B cell (primary cell): Measurements from ENCODE around the gene ADAMTS17. TPM values are rescaled to one million over a fixed set of nuclear protein-coding genes. Genes with fewer than 3 reads are reported as not detected.

Experiments used
- ATAC-seq: fragments of 200-7000 bp; cut with Tn5 transposase; one replicate; pipeline ENCODE4 v1.10.0; 2021; ENCODE audit warnings: low read depth, mild to moderate bottlenecking, moderate number of reproducible peaks, moderate library complexity
- CTCF ChIA-PET: fragments of 350-600 bp; sonication (Branson Sonifier 250); formaldehyde crosslinking; loops from one replicate; lab custom pipeline; 2021; ENCODE audit warnings: antibody characterized with exemption, inconsistent platforms; lab: Charles Lee
- POLR2A ChIA-PET: fragments of 350-600 bp; sonication (Branson Sonifier 250); formaldehyde crosslinking; loops from one replicate; lab custom pipeline; 2021; ENCODE audit warnings: antibody characterized with exemption; lab: Charles Lee
- DNase-seq: peaks from one replicate; pipeline ENCODE4 v3.0.0; 2013
- H2AFZ ChIP-seq: 2 replicates; pipeline ENCODE4 v1.6.1; 2012; ENCODE audit warnings: mild to moderate bottlenecking, low read depth, low read length; ENCODE audit not compliant: insufficient read depth, poor library complexity, severe bottlenecking
- H3K27ac ChIP-seq, 2 donors: 1 replicate in 1 of 2; 2 replicates in 1 of 2; pipeline ENCODE4 v1.5.1; 2012 to 2013; ENCODE audit warnings: low read length in 2 of 2, mild to moderate bottlenecking in 2 of 2, moderate library complexity in 1 of 2
- H3K27me3 ChIP-seq, 4 experiments: fragments of 200-600 bp in 1 of 4; sonication (generic) in 1 of 4; replicated peaks in 1 of 4; 1 replicate in 2 of 4; 2 replicates in 2 of 4; pipeline versions ENCODE4 v1.6.1 to v1.7.0; 2013 to 2016; ENCODE audit warnings: low read length in 3 of 4, mild to moderate bottlenecking in 2 of 4, mixed read lengths in 1 of 4, moderate library complexity in 1 of 4; ENCODE audit not compliant: insufficient read depth in 4 of 4, control insufficient read depth in 3 of 4; ENCODE audit errors: control extremely low read depth in 1 of 4
- H3K36me3 ChIP-seq, 2 experiments: replicated peaks in 1 of 2; 1 replicate in 1 of 2; 2 replicates in 1 of 2; pipeline versions ENCODE4 v1.6.1 to v1.7.1; 2013; ENCODE audit warnings: low read length in 1 of 2; ENCODE audit not compliant: insufficient read depth in 2 of 2, control insufficient read depth in 1 of 2; ENCODE audit errors: control extremely low read depth in 1 of 2, extremely low read depth in 1 of 2
- H3K4me1 ChIP-seq, 2 donors: fragments of 200-600 bp in 1 of 2; sonication (generic) in 1 of 2; 1 replicate in 1 of 2; 2 replicates in 1 of 2; pipeline versions ENCODE4 v1.5.1 to v1.6.1; 2013 to 2017; ENCODE audit warnings: low read length in 2 of 2; ENCODE audit not compliant: control insufficient read depth in 2 of 2, insufficient read depth in 2 of 2
- H3K4me2 ChIP-seq: replicated peaks from 2 replicates; pipeline ENCODE3; 2012; ENCODE audit warnings: mild to moderate bottlenecking, low read depth, low read length; ENCODE audit not compliant: poor library complexity, severe bottlenecking
- H3K4me3 ChIP-seq, 5 experiments: fragments of 200-600 bp in 1 of 5; sonication (generic) in 1 of 5; 1 replicate in 3 of 5; 2 replicates in 2 of 5; pipeline versions ENCODE4 v1.5.1 to v1.7.0; 2011 to 2016; ENCODE audit warnings: low read length in 4 of 5, mild to moderate bottlenecking in 4 of 5, low read depth in 2 of 5, control low read depth in 1 of 5, moderate library complexity in 1 of 5; ENCODE audit not compliant: insufficient read depth in 1 of 5; ENCODE audit errors: control extremely low read depth in 1 of 5, extremely low read depth in 1 of 5
- H3K79me2 ChIP-seq: fragments of 200-600 bp; sonication (generic); one replicate; pipeline ENCODE4 v1.6.0; 2016; ENCODE audit warnings: low read length; ENCODE audit not compliant: control insufficient read depth, insufficient read depth
- H3K9ac ChIP-seq: fragments of 200-600 bp; sonication (generic); 2 replicates; pipeline ENCODE4 v1.6.1; 2017; ENCODE audit warnings: mild to moderate bottlenecking, low read length, moderate library complexity
- H3K9me3 ChIP-seq, 3 donors: one replicate each; pipeline versions ENCODE4 v1.6.1 to v1.7.1; 2013; ENCODE audit warnings: low read length in 2 of 3; ENCODE audit not compliant: control insufficient read depth in 2 of 3, insufficient read depth in 1 of 3; ENCODE audit errors: control extremely low read depth in 1 of 3
- H4K20me1 ChIP-seq: 2 replicates; pipeline ENCODE4 v1.6.0; 2012; ENCODE audit warnings: mild to moderate bottlenecking, low read length; ENCODE audit not compliant: insufficient read depth, control insufficient read depth, poor library complexity, severe bottlenecking
- H3K27ac Mint-ChIP-seq: one replicate; pipeline ENCODE4 v1.8.0; 2021; ENCODE audit warnings: mixed read lengths
- H3K27me3 Mint-ChIP-seq: one replicate; pipeline ENCODE4 v1.8.0; 2021; ENCODE audit warnings: mixed read lengths
- H3K4me1 Mint-ChIP-seq: one replicate; pipeline ENCODE4 v1.8.0; 2021; ENCODE audit warnings: mixed read lengths
- H3K4me3 Mint-ChIP-seq: one replicate; pipeline ENCODE4 v1.8.0; 2021; ENCODE audit warnings: mixed read lengths
- H3K9me3 Mint-ChIP-seq: one replicate; pipeline ENCODE4 v1.8.0; 2022; ENCODE audit warnings: mixed read lengths; ENCODE audit not compliant: insufficient read depth
- CTCF ChIP-seq: fragments of 200-600 bp; IDR thresholded peaks from one replicate; pipeline ENCODE4 v1.8.0; 2022; ENCODE audit warnings: antibody characterized with exemption, mild to moderate bottlenecking
- EZH2 ChIP-seq: IDR thresholded peaks from 2 replicates; pipeline ENCODE4 v1.6.1; 2012; ENCODE audit warnings: borderline replicate concordance, low read depth, mild to moderate bottlenecking, moderate library complexity, low read length; ENCODE audit not compliant: insufficient read depth, poor library complexity, severe bottlenecking
- WGBS: methylation state at CpG from one replicate; pipeline ENCODE4 v1.1.5; 2013; ENCODE audit warnings: missing lambda C conversion rate; ENCODE audit not compliant: insufficient coverage; 5-methylcytosine and 5-hydroxymethylcytosine counted together
- intact Hi-C: fragments of 100-400 bp; cut with micrococcal nuclease; formaldehyde crosslinking; loops from one replicate; pipeline ENCODE4 v1.10.0; 2022
- polyA plus RNA-seq: library from polyadenylated mRNA; depleted of rRNA; stranded (reverse); fragments of >200 nt; gene quantifications from 2 replicates; pipeline ENCODE4 v1.2.3, GENCODE V29; 2012
- total RNA-seq, 2 donors: library from RNA; stranded (reverse); fragments of 120-200 nt in 1 of 2; gene quantifications; 1 replicate in 1 of 2; 2 replicates in 1 of 2; pipeline versions ENCODE4 v1.2.3 to v1.2.4, GENCODE V29; 2013 to 2022

Gene ADAMTS17
- total and polyA plus RNA-seq, 2 donors (not counting 1 experiment from before 2014, with no cell fraction given): 0.10 TPM; not detected in 1

- H2AFZ ChIP-seq: no peak overlapping the region
- H4K20me1 ChIP-seq: no peaks in the 10 kb centered on the region
- CTCF ChIA-PET: no interaction called here
- H3K9me3 ChIP-seq: no peaks in the 10 kb centered on the region
- H3K36me3 ChIP-seq: no peaks in the 10 kb centered on the region
- no peak overlapping the region for H3K27ac ChIP-seq
- peaks cover under 1% of the 10 kb centered on the region for H3K9me3 Mint-ChIP-seq
- intact Hi-C loops: no loop called here
- H3K4me1 ChIP-seq: no peaks in the 10 kb centered on the region
- H3K27me3 Mint-ChIP-seq: peaks cover 23% of the 10 kb centered on the region
- no peaks in the 10 kb centered on the region for H3K4me1 Mint-ChIP-seq
- H3K4me2 ChIP-seq: no peak overlapping the region
- no peak overlapping the region for H3K4me3 Mint-ChIP-seq
- ATAC-seq (no peak), DNase-seq (no peak)
- H3K27ac Mint-ChIP-seq: no peak overlapping the region
- TF ChIP-seq CTCF (no peak), EZH2 (no peak)
- WGBS: 97% methylated on average over 6 of the region's 8 CpGs
- H3K9ac ChIP-seq: no peak overlapping the region
- H3K27me3 ChIP-seq: no peaks in the 10 kb centered on the region
- POLR2A ChIA-PET: no interaction called here
- H3K4me3 ChIP-seq: no peak overlapping the region
- no peaks in the 10 kb centered on the region for H3K79me2 ChIP-seq
These were observed 29.8 kb downstream of the ADAMTS17 start for GRCh38 chr15:100311833-100312476.

DNA sequence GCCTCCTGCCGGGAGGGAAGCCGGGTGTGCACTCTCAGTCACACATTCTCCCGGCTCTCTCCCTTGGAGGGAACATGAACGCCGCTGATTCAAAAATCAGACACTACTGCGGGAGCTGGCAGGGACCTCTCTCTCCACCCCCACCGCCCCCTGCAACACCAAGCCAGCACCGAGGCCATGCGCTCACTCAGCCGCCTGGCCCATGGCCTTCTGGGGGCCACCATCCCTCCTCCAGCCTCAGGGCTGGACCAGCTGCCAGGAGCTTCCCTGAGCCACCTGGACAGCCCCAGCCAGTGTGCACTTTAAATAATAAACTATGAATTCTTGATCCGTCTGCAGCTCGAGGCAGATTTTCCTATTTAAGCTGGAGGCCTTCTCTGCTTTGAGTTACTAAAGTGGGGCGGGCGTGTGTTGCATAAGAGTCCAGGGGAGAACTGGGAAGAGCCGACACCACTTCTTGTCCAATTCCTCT, 30.6 kb downstream of the ADAMTS17 start:
- Histone ChIP-seq H4K20me1 (no peaks in the 10 kb centered on the region), H3K4me3 (no peak overlapping the region), H3K4me1 (no peaks in the 10 kb centered on the region), H3K79me2 (no peaks in the 10 kb centered on the region), H3K9ac (no peak overlapping the region), H3K27ac (no peak overlapping the region), H3K4me2 (no peak overlapping the region), H3K36me3 (no peaks in the 10 kb centered on the region), H2AFZ (no peak overlapping the region), H3K9me3 (peaks cover 0 to 5% (median 0%) of the 10 kb centered on the region in 3 donors), H3K27me3 (no peaks in the 10 kb centered on the region)
- no peak overlapping the region for H3K27ac Mint-ChIP-seq
- H3K4me1 Mint-ChIP-seq: no peaks in the 10 kb centered on the region
- POLR2A ChIA-PET: no interaction called here
- WGBS: 91% methylated on average over 14 of the region's 15 CpGs
- no peak overlapping the region for H3K4me3 Mint-ChIP-seq
- H3K27me3 Mint-ChIP-seq: peaks cover 25% of the 10 kb centered on the region
- intact Hi-C loops: no loop called here
- DNase-seq (no peak), ATAC-seq (no peak)
- CTCF ChIA-PET: no interaction called here
- H3K9me3 Mint-ChIP-seq: no peaks in the 10 kb centered on the region
- no peak for TF ChIP-seq CTCF
